Fibroblast of skin of abdomen (primary cell): Measurements from ENCODE around the gene ZNF286A. TPM values are rescaled to one million over a fixed set of nuclear protein-coding genes. Genes with fewer than 3 reads are reported as not detected.
A peak's percentile ranks its signal among the peaks of the same experiment; 100 is the strongest.
"Not testable (repeated sequence)": the region's sequence is repeated elsewhere in the genome, so short reads cannot be mapped to it uniquely, and the experiment has no call there.

Experiments used
- DNase-seq: peaks from one replicate; pipeline ENCODE4 v3.0.0-alpha.2; 2013
- polyA plus RNA-seq, 2 experiments: library from polyadenylated mRNA; unstranded; fragments of 120-200 nt; gene quantifications; one replicate each; pipeline ENCODE4 v1.2.1, GENCODE V29; 2013; ENCODE audit not compliant: insufficient read length in 2 of 2

Gene ZNF286A
- 20.3 TPM for polyA plus RNA-seq (2013, experiment 1 of 2; ENCODE audit: insufficient read length)
- 22.0 TPM for polyA plus RNA-seq (2013, experiment 2 of 2; ENCODE audit: insufficient read length)

- DNase-seq: peak; percentile 99
These were observed at the start of gene ZNF286A for GRCh38 chr17:15699413-15699924. Gene ZNF286A (plus strand): TSS chr17:15699752. CDS start chr17:15700330, 578 bp downstream.

DNA sequence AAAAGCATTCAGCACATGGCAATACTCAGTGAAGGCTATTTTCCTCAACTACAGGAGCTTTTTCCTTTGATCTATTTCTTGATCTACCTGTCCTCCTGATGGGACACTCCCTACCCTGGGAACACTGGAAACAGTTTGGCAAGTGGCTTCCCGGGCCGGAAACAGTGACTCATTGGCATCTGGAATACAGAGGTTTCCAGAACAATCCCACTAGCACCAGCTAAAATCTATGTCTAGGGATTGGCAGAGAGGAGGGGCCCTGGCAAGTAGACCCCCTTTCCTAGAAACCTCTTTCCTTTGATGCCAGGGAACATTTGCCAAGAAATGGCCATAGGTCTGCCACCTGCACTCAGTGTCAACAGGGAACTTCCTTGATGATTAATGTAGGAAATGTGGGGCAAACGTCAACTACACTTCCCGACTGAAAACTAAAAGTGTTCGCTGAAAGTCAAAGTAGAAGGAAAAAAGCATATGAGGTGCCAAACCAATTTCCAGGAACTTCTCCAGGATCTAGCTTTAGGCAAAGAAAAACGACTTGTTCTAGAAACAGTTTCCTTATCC lies 49.6 kb upstream of the ZNF286A start:
- DNase-seq: peak; percentile 23

DNA sequence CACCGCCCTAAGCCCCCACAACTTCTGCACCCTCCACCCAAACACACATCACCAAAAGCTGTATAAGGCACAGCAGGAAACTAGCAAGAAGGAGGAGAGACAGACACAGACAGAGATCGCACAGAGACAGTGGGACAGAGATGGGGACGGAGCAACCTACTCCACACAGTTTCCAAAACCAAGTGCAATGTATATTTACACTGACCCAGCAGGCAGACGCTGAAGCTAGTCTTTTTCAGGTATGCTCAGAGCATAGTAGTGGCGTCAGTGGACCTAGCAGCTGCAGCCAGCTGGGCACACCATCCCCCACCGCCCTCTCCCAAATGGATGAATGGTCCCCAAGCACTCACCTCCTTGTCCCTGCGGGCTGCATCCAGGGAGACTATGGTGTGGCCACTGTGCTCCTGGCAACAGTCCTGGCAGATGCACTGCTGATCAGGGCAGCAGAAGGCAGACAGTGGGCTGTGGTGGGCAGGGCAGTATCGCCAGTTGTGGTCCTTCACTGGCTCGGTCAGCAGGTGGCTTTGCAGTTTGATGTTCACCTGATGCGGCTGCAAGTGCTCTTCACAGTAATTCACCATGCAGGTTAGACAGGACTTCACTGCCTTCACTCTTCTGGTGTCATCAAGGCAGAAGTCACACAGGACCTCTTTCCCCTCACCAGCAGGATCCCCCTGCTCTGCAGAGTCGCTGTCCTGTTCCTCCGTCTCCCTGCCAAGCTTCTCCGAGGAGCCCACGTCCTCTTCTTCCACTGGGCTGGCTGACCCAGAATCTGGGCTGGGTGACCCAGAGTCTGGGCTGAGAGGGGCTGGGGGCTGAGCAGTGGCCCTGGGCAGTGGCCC lies 48.6 kb upstream of the ZNF286A start:
- DNase-seq: no peak

DNA sequence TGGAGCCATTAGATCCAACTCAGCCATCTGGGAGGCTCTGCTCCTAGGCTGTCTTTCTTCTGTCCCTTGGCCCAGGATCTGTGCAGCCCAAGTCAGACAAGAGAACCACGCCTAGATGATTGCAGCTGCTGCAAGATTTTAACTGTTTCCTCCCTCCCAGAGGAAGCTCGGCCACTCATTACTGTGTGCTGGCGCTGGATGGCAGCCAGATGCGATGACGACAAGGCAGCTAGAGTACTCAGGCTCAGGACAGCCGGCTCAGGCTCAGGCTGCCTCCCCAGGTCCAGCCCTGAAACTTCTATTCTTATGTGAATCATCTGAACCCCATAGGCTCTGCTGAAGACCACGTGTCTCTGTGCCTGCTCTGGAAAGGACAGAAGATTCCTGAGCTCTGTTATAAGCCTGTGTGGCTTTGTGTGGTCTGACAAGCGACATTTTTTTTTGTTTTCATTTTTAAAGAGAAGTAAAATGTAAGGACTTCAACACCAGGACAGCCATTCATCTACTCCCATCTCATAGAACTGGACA lies 47.9 kb upstream of the ZNF286A start:
- DNase-seq: peak; percentile 98

DNA sequence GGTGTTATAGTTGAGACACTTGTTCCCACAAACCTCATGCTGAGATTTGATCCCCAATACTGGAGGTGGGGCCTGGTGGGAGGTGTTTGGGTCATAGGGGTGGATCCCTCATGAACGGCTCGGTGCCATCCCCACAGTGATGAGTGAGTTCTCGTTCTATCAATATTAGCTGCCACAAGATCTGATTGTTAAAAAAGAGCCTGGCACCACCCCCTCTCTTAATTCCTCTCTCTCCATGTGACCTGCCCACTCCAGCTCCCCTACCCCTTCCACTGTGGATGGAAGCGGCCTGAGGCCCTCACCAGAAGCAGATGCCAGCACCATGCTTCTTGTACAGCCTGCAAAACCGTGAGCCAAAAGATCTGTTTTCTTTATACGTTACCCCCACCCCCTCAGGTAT lies 46.6 kb upstream of the ZNF286A start:
- DNase-seq: no peak

GRCh38 chr17:15654401-15654800 lies 45.2 kb upstream of the ZNF286A start:
- DNase-seq: not testable (repeated sequence)

GRCh38 chr17:15654886-15655561 lies 44.5 kb upstream of the ZNF286A start:
- peak; percentile 46 for DNase-seq

DNA sequence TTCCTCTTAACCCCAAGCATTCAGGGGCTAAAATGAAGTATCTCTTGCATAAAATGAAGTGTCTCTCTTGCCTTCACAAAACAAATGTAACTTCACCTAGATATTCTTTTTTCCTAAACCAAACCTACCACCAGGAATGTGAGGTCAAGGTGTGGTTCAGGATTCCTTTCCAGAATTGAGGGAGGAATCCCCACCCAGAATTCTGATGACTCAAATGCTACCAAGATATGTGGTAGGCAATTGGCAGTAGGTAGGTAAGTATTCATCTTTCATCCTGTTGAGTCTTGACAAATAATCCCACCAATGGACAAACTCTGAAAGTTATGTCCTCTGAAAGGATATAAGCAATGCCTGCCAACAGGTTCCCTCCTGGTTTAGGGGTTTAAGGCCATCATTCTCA lies 41.7 kb upstream of the ZNF286A start:
- no peak for DNase-seq

- no peak for DNase-seq
These were observed 41.3 kb upstream of the ZNF286A start for GRCh38 chr17:15658296-15658695.

DNA sequence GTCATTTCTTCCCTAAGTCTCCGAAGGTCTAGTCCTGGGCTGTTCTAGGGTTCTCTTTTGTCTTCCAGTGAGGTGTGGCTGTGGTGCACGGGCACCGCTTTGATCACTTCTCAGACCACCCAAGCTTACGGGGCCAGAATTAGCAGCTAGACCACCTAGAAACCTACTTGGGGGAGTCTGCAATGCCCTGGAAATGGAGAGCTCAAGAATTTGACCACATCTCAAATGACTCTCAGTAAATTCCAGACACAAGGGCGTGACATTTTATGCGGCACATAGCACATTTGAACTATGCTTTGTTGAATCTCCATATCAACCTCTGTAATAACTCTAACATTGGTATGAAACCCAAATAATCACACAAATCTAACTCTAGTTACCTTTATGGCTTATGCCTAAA lies 40.3 kb upstream of the ZNF286A start:
- DNase-seq: no peak

DNA sequence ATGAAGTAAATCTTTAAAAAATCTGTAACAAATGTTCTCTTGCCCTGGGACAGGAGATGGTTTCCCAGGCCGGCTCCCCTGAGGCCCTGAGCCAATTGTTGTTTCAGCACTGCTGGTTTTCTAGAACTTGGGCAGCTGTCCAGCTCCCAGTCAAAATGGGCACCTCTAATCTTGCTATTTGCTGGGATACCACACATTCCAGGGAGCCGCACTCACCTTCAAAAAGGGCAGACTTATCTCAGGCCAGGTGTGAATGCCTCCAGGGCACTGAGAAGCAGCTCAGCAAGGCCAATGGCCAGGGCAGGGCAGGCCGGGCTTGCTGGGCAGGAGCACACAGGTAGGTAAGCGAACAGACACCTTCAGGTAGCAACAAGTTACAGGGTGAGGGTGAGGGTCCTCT lies 39.9 kb upstream of the ZNF286A start:
- DNase-seq: peak; percentile 23

DNA sequence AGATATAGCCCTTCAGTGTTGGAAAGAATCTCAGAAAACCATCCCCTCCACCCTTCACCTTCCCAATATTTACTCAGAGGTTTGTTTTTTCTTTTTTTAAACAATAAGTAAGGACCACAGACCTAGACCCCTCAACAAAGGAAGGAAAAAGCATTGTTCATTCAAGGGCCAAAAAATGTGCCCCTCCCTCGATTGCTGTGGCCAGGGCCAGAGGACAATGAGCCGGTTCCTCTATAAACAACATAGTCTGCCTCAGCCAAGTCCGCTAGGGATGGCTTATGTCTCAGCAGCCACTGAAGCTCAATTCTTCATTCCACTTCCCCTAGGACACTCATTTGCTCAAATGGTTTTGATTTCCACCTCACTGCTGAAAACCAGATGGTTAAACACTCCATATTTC lies 39.5 kb upstream of the ZNF286A start:
- no peak for DNase-seq

- DNase-seq: no peak
These were observed 36.9 kb upstream of the ZNF286A start for GRCh38 chr17:15662681-15663080.

- no peak for DNase-seq
These were observed 36.4 kb upstream of the ZNF286A start for GRCh38 chr17:15663176-15663575.

- DNase-seq: no peak
These were observed 35.9 kb upstream of the ZNF286A start for GRCh38 chr17:15663691-15664090.

DNA sequence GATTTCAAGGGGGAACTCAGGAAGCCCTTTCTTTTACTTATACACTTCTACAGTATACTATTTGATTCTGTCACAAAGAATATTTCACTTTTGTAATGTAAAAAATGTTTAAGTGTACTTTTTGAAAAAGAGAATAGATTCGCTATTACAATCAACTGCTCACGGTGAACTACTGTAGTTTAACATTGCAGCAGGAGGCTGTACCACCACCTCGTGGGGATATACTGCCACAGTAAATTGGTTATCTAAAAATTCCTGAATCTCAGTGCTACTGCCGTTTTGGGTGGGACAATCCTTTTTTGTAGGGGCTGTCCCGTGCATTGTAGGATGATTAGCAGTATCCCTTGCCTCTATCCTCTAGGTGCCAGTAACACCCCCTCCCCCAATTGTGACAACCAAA lies 30.0 kb upstream of the ZNF286A start:
- not testable (repeated sequence) for DNase-seq

DNA sequence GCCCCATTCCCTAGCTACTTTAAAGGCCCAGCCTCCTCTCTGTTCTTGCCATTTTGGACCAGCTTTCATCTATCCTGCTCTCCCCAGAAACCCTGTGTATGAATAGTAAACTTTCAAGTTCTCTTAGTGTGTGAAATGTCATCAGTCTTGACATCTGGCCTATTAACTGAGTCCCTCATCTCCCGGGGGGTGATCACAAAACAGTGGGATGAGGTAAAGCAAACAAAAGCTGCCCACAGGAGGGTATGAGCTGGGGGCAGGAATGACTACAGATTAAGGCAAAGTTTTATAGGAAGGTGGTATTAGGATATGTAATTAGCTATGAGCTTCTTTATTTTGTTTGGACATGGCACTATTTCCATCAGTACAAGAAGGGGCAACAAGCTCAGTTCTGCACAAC lies 24.9 kb upstream of the ZNF286A start:
- DNase-seq: not testable (repeated sequence)

GRCh38 chr17:15675991-15676390 lies 23.6 kb upstream of the ZNF286A start:
- DNase-seq: not testable (repeated sequence)

DNA sequence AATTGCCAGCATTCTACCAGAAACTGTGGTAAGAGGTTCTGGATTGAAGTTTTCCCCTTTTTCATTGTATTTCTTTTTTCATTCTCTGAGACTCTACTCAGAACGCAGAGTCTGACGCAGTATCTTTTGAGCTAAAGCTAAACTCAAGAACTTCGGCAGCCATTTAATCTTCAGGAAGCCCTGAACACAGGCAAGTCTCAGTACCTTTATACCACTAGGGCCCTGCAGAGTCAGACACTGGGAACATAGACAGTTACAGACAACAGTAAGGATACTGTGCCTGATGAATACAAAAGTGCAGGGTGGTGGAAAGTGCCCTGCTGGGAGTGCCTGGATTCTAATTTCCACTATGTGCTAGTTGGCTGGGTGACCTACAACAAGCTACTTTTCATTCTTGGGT lies 16.4 kb upstream of the ZNF286A start:
- DNase-seq: not testable (repeated sequence)

DNA sequence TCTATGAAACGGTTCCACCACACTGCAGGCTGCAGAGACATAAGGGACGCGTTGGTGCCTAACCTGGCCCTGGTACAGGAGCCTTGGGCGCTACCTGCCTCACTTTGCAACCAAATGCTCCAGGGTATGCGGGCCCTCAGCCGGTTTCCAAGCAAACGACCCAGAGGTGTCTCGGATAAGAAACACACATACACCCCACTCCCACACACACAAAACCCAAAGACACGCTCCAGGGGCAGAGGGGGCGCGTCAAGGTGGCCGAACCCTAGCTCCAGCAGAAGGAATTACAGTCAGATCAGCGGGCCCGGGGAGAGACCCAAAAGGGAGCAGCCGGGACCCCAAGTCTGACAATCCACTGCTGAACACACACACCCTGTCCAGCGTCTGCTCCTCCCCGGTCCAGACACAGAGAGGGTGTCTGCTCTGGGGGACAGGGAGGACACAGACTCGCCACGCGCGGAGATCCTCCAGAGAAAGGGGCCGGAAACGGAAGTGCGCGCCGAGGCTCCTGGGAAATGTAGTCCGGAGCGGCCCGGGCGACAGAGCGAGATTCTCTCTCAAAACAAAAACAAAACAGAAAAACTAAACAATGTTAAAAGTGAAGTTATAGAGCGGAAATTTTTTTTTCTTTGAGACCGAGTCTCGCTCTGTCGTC lies 15.6 kb upstream of the ZNF286A start, which contains the start of gene TRIM16:
Gene TRIM16, minus strand, starts transcription at position 488 of the 655 bp plus-strand sequence. CDS start 32,702 bp downstream, outside the sequence.
- peak; percentile 52 for DNase-seq

- DNase-seq: not testable (repeated sequence)
These were observed 12.1 kb upstream of the ZNF286A start for GRCh38 chr17:15687494-15687893.

GRCh38 chr17:15698967-15699366 lies 585 bp upstream of the ZNF286A start:
- DNase-seq: not testable (repeated sequence)
